Fibroblast of lung (primary cell): ENCODE results near the gene TAF5L. TPM values are rescaled to one million over a fixed set of nuclear protein-coding genes. Genes with fewer than 3 reads are reported as not detected.

Source experiments
- DNase-seq, 2 donors: peaks; one replicate each; pipeline versions ENCODE4 v3.0.0 to v3.0.0-alpha.2; 2010; ENCODE audit warnings: low read depth in 2 of 2
- H2AFZ ChIP-seq: 2 replicates; pipeline ENCODE4 v1.5.1; 2012; ENCODE audit warnings: low read length, control low read depth, inconsistent platforms
- H3K27ac ChIP-seq: 2 replicates; pipeline ENCODE4 v1.5.1; 2011; ENCODE audit warnings: low read length, control low read depth; ENCODE audit not compliant: insufficient read depth
- H3K27me3 ChIP-seq: 2 replicates; pipeline ENCODE4 v1.5.1; 2011; ENCODE audit warnings: mild to moderate bottlenecking, low read length; ENCODE audit not compliant: control insufficient read depth, insufficient read depth
- H3K36me3 ChIP-seq: 2 replicates; pipeline ENCODE4 v1.5.1; 2011; ENCODE audit warnings: low read length; ENCODE audit not compliant: control insufficient read depth, insufficient read depth
- H3K4me1 ChIP-seq: 2 replicates; pipeline ENCODE4 v1.5.1; 2011; ENCODE audit warnings: low read length; ENCODE audit not compliant: control insufficient read depth, insufficient read depth; ENCODE audit errors: extremely low read depth
- H3K4me2 ChIP-seq: 2 replicates; pipeline ENCODE4 v1.5.1; 2011; ENCODE audit warnings: low read length, control low read depth; ENCODE audit not compliant: insufficient read depth; ENCODE audit errors: extremely low read depth
- H3K4me3 ChIP-seq, 4 experiments: fragments of 200-600 bp in 1 of 4; sonication (generic) in 1 of 4; replicated peaks in 1 of 4; 2 replicates each; pipeline ENCODE4 v1.5.1; 2011 to 2016; ENCODE audit warnings: low read length in 4 of 4, low read depth in 3 of 4, mild to moderate bottlenecking in 3 of 4, control low read depth in 2 of 4, inconsistent platforms in 1 of 4, mixed read lengths in 1 of 4; ENCODE audit not compliant: insufficient read depth in 1 of 4; ENCODE audit errors: control extremely low read depth in 1 of 4
- H3K79me2 ChIP-seq: 2 replicates; pipeline ENCODE4 v1.5.1; 2012; ENCODE audit warnings: mild to moderate bottlenecking, low read length, inconsistent platforms; ENCODE audit not compliant: control insufficient read depth, insufficient read depth
- H3K9ac ChIP-seq: 2 replicates; pipeline ENCODE4 v1.5.1; 2011; ENCODE audit warnings: mild to moderate bottlenecking, low read length, control low read depth; ENCODE audit not compliant: insufficient read depth
- H3K9me3 ChIP-seq: 2 replicates; pipeline ENCODE4 v1.5.1; 2012; ENCODE audit warnings: low read depth, low read length; ENCODE audit not compliant: control insufficient read depth, insufficient read depth
- H4K20me1 ChIP-seq: 2 replicates; pipeline ENCODE4 v1.5.1; 2011; ENCODE audit warnings: low read length; ENCODE audit not compliant: control insufficient read depth, insufficient read depth; ENCODE audit errors: extremely low read depth
- EZH2 ChIP-seq: IDR thresholded peaks from 2 replicates; pipeline ENCODE4 v1.5.1; 2012; ENCODE audit warnings: low read length, control low read depth, mild to moderate bottlenecking; ENCODE audit errors: missing control alignments
- polyA plus RNA-seq, 2 donors: library from polyadenylated mRNA; depleted of rRNA in 1 of 2; stranded (reverse) in 1 of 2; unstranded in 1 of 2; fragments of >200 nt; gene quantifications; 2 replicates each; pipeline ENCODE4 v1.2.1, GENCODE V29; 2011 to 2012; ENCODE audit warnings: missing spikeins in 1 of 2
- total RNA-seq: library from RNA; depleted of rRNA; stranded (reverse); fragments of >200 nt; gene quantifications from 2 replicates; pipeline ENCODE4 v1.2.1, GENCODE V29; 2014
- TF ChIP-seq, protein P1 (sequence below), 2 donors: IDR thresholded peaks in 1 of 2; conservative IDR thresholded peaks in 1 of 2; 1 replicate in 1 of 2; 2 replicates in 1 of 2; pipeline ENCODE4 v1.5.1; 2011 to 2012; ENCODE audit warnings: low read length in 2 of 2, control low read depth in 1 of 2, inconsistent platforms in 1 of 2, low read depth in 1 of 2, mild to moderate bottlenecking in 1 of 2

Gene TAF5L
- total and polyA plus RNA-seq, 2 donors (not counting 1 experiment from before 2014, with no cell fraction given): 17.3 to 18.6 TPM

DNA sequence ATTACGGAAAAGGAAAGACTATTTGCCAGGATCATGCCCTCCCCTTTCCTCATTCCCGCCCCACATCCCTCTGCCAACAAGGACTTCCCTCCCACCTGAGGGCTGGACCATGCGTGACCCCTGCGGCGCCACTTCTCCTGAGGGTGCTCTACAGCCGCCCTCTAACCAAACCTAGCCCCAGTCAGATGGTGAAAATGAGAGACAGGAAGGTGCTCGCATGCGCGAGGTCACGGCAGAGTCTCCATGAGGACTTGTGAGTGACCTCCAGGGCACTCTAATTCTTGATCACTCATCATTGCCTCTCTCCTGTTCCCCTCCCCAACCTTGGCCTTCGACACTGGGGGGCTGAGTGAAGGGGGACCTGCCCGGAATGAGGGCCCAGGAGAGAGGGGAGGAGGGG lies 32.1 kb downstream of the TAF5L start:
- no peaks in the 10 kb centered on the region for H4K20me1 ChIP-seq
- no peaks in the 10 kb centered on the region for H3K27me3 ChIP-seq
- no peak for DNase-seq
- no peak overlapping the region for H2AFZ ChIP-seq
- H3K79me2 ChIP-seq: peaks cover 8% of the 10 kb centered on the region
- TF ChIP-seq, protein P1, sequence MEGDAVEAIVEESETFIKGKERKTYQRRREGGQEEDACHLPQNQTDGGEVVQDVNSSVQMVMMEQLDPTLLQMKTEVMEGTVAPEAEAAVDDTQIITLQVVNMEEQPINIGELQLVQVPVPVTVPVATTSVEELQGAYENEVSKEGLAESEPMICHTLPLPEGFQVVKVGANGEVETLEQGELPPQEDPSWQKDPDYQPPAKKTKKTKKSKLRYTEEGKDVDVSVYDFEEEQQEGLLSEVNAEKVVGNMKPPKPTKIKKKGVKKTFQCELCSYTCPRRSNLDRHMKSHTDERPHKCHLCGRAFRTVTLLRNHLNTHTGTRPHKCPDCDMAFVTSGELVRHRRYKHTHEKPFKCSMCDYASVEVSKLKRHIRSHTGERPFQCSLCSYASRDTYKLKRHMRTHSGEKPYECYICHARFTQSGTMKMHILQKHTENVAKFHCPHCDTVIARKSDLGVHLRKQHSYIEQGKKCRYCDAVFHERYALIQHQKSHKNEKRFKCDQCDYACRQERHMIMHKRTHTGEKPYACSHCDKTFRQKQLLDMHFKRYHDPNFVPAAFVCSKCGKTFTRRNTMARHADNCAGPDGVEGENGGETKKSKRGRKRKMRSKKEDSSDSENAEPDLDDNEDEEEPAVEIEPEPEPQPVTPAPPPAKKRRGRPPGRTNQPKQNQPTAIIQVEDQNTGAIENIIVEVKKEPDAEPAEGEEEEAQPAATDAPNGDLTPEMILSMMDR (conservative IDR thresholded peaks at IDR 0.05 in 1 of 2, IDR thresholded peaks at IDR 0.05 in 1 of 2; ENCODE audit: low read depth in 1 of 2, low read length in 2 of 2): no peak
- no peak for TF ChIP-seq EZH2
- no peak overlapping the region for H3K9ac ChIP-seq
- H3K9me3 ChIP-seq: no peaks in the 10 kb centered on the region
- H3K36me3 ChIP-seq: peaks cover 10% of the 10 kb centered on the region
- no peak overlapping the region for H3K4me2 ChIP-seq
- H3K4me1 ChIP-seq: peaks cover 11% of the 10 kb centered on the region
- H3K27ac ChIP-seq: no peak overlapping the region
- H3K4me3 ChIP-seq: no peak overlapping the region

DNA sequence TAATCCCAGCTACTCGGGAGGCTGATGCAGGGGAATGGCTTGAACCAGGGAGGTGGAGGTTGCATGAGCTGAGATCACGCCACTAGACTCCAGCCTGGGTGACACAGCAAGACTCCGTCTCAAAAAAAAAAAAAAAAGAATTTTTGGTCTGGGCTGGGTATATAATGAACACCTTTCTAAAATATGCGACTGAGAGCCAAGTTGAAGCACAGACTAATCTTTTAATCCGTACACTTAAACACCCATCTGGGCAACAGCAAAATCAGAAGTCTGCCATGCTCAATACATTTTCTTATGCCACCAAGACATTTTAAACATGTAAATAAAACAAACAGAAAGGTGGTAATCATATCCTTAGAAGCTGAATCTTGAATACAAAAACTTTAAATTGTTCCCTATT lies 35.8 kb downstream of the TAF5L start:
- H3K4me1 ChIP-seq: no peaks in the 10 kb centered on the region

DNA sequence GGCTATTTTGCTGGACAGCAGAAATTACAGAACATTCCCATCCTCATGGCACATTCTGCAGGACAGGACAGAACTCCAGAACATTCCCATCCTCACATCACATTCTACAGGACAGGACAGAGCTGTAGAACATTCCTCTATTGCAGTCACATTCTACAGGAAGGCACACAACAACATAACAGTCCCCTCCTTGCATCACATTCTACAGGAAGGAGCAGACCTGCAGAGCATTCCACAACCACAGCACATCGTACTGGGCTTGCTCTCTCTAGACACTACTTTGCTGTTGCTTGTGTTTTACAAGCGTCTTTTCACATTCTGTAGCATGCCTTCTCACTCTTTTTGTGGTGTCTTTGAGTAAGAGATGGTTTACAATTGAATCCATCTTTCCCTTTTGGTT lies 40.6 kb downstream of the TAF5L start:
- no peak overlapping the region for H3K27ac ChIP-seq
- no peaks in the 10 kb centered on the region for H3K9me3 ChIP-seq
- H3K4me2 ChIP-seq: no peak overlapping the region
- TF ChIP-seq, protein P1 (conservative IDR thresholded peaks at IDR 0.05 in 1 of 2, IDR thresholded peaks at IDR 0.05 in 1 of 2; ENCODE audit: low read depth in 1 of 2, low read length in 2 of 2): no peak
- no peak for TF ChIP-seq EZH2
- no peak overlapping the region for H3K9ac ChIP-seq
- no peak overlapping the region for H2AFZ ChIP-seq
- H3K79me2 ChIP-seq: no peaks in the 10 kb centered on the region
- no peak overlapping the region for H3K4me3 ChIP-seq
- H4K20me1 ChIP-seq: no peaks in the 10 kb centered on the region
- no peaks in the 10 kb centered on the region for H3K4me1 ChIP-seq
- no peak for DNase-seq
- no peaks in the 10 kb centered on the region for H3K27me3 ChIP-seq
- H3K36me3 ChIP-seq: no peaks in the 10 kb centered on the region

More for the DNA sequence above, 35.8 kb downstream of the TAF5L start:
- TF ChIP-seq EZH2: no peak
- TF ChIP-seq, protein P1 (conservative IDR thresholded peaks at IDR 0.05 in 1 of 2, IDR thresholded peaks at IDR 0.05 in 1 of 2; ENCODE audit: low read depth in 1 of 2, low read length in 2 of 2): no peak
- no peaks in the 10 kb centered on the region for H3K27me3 ChIP-seq
- no peak for DNase-seq
- H3K36me3 ChIP-seq: peaks cover 10% of the 10 kb centered on the region
- no peak overlapping the region for H3K27ac ChIP-seq
- H3K9me3 ChIP-seq: no peaks in the 10 kb centered on the region
- H2AFZ ChIP-seq: no peak overlapping the region
- H3K4me2 ChIP-seq: no peak overlapping the region
- no peak overlapping the region for H3K4me3 ChIP-seq
- no peak overlapping the region for H3K9ac ChIP-seq
- no peaks in the 10 kb centered on the region for H4K20me1 ChIP-seq
- H3K79me2 ChIP-seq: no peaks in the 10 kb centered on the region
